Dedifferentiated amniotic fluid mesenchymal stem cell (primary cell): ENCODE measurements around the gene NEURL1.

Source experiments
- DNase-seq: peaks from one replicate; pipeline ENCODE4 v3.0.0-alpha.2; 2016; ENCODE audit errors: extremely low spot score

Gene NEURL1

DNA sequence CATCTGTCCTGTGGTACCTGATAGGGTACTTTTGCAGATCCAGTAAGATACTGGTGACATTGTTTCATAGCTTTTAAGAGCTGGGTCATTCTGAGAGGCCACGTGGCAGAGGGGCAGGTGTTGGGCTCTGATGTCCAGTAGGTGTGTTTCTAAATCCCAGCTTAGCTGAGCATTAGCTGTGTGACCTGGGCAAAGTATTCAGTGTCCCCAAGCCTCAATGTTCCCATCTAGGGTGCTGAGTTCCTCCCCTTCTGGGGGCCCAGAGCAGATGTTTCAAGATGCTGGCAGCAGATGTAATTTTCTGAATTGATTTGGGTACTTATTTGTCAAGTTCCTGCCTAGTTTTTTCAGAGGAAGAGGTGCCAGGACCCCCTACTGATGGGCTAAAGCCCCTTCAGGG, 52.9 kb downstream of the NEURL1 start:
- DNase-seq = no peak

DNA sequence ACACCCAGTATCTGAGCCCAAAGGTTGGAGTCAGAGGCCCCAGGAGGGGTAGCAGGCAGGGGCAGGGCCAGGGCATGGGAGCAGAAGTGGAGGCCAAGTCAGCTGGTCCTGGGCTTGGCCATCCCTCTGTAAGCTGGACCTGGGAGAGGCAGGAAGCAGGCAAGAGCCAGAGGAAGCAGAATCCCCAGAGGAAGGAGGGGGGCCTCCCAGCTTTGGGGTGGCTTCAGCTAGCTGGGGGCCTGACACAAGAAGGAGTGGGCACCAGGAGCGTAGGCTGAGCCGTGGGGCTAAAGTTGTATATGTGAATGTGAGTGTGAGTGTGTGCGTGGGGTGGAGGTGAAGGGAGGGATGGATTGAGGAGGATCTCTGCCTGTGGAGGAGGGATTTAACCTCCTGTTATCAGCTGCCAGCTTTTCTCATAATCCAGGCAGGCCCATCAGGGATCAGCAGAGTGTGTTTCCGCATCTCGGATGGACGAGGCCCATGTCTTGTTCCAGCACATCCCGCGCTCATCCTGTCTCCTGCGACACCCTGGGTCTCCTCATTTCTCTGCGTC, 54.0 kb downstream of the NEURL1 start:
- DNase-seq = no peak

DNA sequence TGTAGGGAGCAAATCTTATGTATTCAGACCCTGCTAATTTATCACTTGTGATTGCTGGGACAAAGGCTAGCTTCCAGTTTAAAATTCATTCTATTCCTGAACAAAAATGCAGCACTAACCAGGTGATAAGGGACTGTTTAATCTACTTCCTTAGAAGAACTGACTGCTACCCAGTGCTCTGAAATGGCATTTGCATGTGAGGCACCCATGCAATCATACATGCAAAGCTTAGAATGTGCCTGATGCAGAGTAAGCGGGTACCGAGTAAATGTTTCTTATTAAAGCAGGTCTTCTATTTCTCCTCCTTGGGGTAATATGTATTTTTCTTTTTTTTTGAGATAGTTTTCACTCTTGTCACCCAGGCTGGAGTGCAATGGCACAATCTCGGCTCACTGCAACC, 54.5 kb downstream of the NEURL1 start:
- DNase-seq = no peak

DNA sequence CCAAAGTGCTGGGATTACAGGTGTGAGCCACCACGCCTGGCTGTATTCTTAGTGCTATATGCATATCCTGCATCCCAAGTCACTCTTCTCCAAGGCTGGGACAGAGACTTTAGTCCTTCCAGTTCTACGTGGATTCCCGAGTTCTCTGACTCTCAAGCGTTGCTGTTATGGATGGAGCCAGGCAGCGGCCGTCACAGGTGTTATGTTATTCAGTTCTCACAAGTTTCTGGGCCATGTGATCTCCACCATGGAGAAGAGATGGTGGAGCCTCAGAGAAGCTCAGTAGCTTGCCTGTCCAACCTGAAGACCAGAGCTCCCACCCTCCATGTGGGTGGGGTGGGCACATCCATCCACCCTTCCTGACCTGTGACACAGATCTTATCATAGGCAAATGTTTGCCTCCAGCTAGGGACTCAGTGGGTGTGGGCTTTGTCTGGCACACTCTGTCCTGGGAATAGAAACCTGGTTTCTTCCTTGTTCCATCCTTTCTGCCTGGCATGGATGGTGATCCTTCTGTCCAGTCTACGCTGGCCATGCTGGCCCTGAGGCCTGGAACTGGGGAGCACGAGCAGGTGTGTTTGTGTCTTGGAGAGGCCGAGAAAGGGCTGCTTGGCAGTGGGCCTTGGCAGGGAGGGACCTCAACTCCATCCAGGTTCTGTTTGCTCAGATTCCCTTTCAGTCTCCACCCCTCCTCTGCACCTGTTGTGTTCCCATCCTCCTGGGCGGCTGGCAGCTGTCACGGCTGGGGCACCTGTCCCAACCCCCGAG, 55.3 kb downstream of the NEURL1 start:
- no peak for DNase-seq

DNA sequence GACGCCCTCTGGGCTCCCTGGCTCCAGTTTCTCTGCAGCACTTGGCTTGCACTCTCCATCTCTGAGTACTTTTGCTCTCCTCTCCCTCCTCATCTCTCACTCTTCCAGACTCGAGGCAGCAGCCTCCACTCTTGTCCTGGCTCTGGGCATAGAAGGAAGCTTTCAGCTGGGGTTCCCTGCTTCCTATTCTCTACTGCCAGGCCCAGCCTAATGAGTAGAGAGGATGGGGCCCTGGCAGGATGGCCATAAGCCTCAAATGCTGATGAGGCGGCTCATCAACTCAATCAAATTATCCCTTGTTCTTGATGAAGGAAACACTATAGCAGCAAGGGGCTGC, 55.8 kb downstream of the NEURL1 start:
- no peak for DNase-seq

DNA sequence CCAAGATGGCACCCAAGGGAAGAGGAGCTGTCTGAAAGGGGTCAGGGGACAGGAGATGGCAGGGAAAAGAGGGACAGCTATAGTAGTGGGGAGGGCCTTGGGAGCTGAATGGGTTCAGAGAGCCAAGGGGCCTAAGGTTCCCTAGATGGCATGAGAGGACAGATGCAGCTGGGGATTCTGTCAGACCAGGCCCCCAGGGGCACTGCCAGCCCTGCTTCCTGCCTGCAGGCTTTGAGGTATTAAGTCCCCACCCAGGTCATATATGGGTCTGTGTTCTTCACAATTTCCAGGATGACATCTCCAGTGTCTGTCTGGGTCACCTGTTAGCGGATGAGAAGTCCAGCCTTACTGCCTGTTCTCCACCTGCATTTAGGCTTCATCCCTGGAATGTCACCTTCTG, 56.7 kb downstream of the NEURL1 start:
- DNase-seq = no peak

DNA sequence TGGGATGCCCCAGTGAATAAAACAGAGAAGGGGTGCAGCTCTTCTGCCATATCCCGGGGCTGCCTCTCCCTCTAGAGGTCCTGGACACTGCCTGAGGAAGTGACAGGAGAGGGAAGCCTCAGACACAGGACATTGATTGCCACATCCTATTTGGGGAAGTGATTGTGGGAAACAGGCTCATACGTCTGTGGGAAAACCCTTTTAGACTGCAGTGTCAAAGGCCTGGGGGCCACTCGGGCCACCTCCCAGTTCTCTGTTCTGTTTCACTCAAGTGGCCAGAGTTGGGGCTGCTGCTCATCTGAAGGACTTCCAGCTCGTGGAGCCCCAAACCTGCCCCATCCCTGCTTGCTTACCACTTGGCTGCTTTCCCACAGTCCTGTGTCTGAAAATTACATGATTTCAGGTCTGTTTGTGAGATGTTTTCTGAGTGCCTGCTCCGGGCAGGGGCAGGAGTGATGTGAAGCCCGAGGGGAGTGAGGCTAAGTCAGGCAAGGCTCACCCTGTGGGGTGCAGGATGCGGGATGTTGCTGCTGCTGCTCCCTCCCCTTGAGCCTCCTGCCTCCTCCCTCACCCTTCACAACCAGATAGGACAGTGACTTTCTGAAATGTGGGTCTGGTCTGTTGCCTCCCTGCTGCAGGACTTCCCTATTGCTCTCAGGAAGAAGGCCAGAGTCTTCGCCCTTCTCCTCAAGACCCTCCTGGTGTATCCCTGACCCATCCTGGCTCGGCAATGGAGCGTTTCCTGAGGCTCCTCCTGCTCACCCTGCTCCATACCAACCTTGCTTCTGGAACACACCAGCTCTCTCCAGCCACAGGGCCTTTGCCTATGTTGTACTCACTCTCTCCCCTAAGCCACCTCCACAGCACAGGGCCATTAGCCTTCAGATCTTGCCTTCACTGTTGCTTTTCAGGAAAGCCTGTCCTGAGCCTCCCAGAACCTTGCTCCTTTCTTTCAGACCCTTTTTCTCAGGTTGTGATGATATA, 58.4 kb downstream of the NEURL1 start:
- no peak for DNase-seq

DNA sequence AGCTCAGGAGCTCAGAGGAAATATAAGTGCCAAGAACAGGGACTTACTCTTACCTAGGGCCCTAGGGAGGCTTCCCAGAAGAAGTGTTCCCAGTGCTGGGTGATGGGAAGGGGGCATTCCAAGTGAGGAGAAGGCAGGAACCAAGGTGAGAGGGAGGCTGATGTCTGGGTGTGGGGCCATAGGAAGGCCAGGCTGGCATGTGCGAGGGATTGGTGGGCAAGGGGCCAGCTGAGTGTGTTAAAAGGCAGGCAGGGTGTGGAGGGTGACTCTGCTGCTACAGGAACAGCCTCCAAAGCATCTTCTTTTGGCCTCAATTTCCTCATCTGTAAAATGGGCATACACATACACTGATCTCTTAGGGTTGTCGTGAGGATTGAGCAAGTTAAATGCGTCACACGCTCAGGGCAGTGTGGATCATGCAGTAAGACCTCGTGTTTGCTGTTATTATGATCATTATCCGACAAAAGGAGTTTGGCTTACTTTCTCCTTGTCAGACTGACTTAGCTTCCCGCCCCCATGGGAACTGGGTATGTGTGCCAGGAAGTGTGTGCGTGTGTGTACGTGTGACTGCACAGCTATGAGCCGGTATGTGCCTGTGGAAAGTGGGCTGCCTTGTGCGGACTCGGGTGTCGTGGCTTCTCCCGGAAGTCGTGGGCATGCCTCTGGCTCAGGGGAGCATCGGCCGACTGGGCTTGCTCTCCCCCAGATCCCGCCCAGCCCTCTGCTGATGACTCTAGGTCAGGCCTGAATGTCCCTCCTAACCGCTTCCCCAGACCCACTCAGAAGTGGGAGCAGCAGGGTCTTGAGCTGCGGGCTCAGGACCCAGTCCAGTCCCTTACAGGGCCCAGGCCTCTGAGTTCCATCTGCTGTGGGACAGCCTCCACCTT, 59.6 kb downstream of the NEURL1 start:
- DNase-seq = no peak

DNA sequence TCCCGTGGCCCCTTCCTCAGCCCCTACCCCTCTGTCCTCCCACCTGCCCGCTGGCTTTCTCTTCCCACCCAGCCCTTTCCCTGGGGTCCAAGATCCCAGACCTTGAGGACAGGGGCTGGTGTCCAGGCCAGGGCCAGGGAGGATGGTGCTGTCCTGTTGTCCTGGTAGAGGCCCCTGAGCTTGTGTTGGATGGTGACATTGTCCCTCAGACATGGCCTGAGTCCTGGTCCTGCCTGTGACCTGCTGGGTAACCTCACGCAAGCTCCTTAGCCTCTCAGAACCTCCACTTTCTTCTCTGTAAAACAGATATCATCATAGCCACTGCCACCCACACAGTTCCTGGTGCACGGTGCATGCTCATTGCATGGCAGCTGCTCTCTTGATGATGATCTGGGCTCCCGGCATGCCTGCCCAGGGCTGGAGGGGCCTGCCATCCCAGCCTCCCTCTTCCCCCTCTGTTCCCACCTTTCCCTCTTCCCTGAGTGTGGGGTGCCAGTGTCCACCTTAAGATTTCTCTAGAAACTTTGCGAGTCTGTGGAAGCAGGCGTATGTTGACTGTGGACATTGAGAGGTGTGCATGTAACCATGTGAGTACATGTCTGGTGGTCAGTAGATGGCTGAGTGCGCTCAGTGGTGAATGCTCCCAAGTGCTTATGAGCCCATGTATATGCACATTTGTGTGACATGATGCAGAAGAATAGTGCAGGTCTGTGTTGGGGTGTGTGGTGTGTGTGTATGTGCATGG, 60.4 kb downstream of the NEURL1 start:
- no peak for DNase-seq

DNA sequence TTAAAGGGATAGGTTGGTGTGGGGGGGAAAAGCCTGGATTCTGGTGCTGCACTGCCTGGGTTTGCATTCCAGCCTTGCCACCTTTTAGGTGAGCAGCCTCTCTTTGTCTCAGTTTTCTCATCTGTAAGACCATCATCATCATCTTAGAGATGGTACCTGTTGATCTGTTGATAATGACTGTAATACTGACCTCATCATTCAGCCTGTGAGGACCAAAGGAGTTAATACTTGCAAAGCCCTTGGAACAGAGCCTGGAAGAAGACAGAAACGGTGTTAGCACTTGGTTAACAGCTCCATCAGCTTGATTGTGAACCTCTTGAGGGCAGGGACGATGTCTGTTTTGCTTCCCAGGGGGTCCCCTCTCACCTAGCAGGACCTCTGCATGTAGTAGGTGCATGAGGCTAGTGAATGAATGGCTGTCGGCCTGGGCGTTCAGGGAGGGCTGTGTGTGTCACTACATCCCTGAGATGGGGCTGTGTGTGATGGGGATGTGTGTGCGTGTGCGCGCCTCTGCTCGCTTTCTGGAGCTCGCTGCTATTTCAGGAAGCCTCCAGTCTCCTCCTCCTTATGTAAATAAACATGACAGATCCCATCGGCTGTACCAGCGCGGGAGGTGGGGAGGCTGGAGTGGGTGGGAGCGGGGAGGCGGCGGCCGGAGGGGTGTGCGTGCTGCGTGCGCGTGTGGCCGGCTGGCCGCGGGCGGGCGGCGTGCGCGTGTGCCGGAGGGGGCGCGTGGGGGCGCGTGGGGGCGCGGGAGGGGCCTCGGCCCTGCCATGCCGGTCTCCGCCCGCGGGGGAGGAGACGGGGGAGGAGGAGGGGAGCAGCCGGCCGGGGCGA, 61.2 kb downstream of the NEURL1 start:
- DNase-seq = peak; percentile 53

DNA sequence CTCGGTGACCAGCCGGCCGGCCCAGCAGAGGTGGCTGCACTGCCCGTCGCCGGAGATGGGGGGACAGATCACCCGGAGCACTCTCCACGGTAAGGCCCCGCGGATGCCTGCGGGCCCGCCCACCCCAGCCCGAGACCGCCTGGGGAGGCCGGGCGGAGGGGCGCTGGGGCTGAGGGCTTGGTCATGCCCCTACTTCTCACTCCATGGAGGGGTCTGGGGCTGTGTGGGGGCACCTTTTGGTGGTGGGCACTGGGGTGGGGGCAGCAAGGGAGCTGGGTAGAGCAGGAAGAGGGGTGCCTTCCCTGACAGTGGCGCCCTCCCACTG, 61.8 kb downstream of the NEURL1 start:
- DNase-seq = no peak

DNA sequence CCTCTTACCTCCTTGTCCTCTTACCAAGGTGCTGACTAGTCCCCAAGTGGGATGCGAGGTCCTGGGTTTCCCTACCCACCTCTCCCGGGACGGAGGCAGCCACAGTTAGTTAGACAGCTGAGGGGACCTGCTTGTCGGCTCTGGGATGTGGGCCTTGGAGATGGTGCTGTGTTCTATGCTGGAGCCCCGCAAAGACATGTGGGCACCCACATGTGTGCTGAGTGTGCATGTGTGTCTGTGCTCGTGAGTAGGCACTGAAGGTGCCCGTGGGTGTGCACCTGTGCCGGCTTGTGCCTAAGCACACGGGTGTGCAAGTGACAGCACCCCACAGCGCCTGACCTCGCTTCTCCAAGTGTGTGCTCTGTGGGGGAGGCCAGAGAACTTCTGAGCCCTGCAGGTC, 62.2 kb downstream of the NEURL1 start:
- DNase-seq = no peak

DNA sequence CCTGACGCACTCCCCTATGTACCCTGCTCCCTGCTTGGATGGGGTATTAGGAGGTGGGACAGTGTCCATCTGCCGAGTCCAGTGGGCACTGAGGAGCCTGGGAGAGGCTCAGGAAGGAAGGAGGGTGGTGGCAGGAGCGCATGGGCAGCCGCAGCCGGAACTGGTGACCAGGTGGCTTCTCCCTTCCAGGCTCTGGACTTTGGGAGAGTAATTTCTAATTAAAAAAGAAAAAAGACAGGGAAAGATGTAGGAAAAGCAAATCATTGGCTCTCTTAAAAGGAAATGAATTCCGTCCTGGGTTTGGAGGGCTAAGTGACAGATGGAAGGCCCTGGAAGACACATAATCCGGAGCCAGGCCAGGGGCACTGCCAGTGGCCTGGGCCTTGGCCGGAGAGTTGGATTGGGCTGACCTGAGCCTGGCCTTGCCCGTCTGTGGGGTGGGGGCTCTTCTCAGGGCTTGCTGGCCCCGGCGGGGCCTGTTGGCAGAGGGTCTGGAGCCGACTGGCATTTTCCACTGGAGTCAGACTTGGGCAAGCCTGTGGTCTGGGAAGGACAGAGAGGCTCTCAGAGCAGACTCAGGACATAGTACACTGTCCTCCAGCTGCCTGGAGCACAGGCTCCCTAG, 63.0 kb downstream of the NEURL1 start:
- no peak for DNase-seq

DNA sequence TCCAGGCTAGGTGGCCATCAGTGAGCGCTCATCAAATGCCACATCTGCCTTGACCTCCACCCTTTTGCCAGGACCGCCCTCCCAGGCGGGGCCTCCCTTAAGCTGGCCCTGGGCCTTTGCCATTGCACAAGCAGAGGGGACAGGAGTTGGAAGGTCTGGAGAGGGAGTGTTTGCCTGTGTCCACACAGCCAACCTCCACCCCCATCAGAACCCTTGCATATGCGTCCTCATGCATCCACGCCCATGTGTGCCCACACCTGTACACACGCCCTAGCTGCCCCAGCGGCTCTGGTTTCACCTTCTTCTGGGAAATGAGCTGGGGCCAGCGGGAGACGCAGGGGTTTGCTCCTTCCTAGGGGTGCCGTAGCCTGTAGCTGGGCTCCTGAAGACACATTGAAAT, 64.0 kb downstream of the NEURL1 start:
- DNase-seq = no peak

DNA sequence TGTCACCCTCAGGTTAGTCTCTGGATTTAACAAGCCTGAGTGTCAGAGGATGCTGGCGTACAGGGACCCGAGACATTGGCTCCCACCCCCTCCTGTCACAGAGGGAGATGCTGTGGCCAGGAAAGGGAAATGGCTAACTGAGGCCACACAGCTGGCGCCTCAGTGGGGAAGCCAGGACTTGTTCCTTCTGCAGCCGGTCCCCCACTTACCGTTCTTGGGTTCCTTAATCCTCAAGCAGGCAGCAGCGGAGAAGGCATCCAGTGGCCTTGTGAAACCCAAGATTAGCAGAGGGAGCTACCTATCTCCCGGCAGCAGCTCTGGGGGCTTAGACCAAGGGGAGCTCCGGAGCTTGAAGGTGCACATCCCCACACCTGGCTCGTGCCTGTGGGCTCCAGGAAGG, 65.4 kb downstream of the NEURL1 start:
- no peak for DNase-seq

DNA sequence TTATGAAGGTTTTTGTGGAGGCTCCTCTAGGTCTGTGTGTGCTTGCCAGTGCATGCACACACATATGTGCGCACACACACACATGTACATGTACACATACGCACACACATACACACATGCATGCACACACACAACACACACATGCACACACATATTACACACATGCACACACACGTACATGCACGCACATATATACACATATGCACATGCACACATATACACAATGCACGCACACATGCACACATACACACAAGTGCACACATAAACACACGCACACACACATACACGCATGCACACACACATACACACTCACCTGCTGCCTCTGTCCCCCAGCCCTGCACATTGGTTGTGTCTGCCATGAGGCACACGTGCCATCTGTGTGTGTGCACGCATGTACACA, 66.3 kb downstream of the NEURL1 start:
- no peak for DNase-seq

DNA sequence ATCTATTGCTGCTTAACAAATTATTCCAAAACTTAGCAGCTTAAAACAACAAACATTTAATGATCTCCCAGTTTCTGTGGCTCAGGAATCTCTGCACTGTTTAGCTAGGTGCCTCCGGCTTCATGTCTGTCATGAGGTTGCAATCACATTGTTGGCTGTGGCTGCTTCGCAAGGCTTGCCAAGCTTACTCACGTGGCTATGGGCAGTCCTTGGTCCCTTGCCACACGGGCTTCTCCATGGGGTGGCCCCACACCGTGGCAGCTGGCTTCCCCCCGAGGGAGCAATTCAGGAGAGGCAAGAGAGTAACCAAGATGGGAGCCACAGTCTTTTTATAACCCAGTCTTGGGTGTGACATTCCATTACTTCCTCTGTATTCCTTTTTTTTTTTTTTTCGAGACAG, 67.4 kb downstream of the NEURL1 start:
- DNase-seq = no peak

DNA sequence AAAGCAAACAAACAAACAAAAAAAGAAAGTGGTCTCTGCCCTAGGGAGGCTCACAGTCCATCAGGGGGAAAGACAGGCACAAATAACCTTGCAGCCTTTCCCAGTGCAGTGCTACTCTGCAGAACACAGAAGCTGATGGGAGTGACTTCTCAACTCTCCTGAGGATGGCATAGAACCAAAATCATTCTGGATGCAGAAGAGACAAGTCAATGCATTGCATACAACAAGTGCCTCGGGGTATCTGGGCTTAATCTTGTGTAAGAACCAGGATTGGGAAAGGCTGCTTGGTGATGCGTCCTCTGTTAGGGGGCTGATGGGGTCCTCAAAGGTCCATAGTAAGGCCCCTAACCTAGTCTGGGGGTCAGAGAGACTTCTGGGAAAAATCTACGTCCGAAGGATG, 68.9 kb downstream of the NEURL1 start:
- DNase-seq = no peak

DNA sequence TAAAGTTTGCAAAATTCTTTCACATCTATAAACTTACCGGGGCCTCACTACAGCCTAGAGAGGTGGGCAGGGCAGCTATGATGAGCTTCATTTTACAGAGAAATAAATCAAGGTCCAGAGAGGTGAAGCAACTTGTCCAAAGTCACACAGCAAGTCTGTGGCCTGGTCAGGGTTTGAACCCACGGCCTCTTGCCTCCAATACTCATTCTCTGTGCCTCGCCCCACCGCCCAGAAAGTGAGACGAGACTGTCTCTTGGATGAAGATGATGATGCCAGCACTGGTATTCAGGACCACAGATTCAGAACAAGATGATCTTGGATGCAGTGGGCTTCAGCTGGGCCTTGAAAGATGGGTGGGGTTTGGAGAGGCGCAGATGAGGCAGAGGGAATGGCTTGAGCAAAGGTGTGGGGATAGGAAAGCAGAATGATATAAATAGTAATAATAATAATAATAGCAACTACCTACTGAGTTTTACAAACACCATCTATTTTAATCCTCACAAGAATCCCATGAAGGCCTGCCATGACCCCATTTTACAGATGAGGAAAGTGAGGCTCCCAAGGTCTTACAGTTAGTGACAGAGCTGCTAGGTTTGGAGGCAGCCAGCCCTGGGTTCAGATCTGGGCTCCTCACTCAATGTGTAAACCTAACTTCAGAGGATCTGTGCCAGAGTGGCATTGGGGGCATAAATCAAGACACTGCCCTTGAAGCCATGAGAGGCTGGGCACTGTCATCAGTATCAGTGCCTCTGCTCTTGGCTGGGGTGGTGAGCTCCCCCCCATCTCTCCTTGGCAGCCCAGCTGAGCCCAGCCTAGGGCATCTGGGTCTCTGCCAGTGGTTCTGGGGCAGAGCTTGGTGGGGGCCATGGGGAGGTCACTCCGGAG, 70.0 kb downstream of the NEURL1 start:
- no peak for DNase-seq
